HL-60 (cell line): ENCODE measurements around the gene PRKCE.

ENCODE experiments used
- CTCF ChIP-seq: IDR thresholded peaks from one replicate; pipeline ENCODE4 v1.5.1; 2011; ENCODE audit warnings: low read length, control low read depth, inconsistent platforms; ENCODE audit not compliant: insufficient read depth
- POLR2AphosphoS5 ChIP-seq: IDR thresholded peaks from 2 replicates; pipeline ENCODE4 v1.6.1; 2012; ENCODE audit warnings: low read depth

GRCh38 chr2:46229134-46230063, 577.9 kb downstream of the PRKCE start:
- TF ChIP-seq CTCF (no peak), POLR2AphosphoS5 (no peak)
